HEK293 (cell line): ENCODE results near the gene INO80.

Experiments
- CTCF ChIA-PET: fragments of 350-600 bp; formaldehyde crosslinking; extraction: SDS; loops from one replicate; lab custom pipeline; 2021; ENCODE audit warnings: antibody characterized with exemption; lab: Yijun Ruan, JAX
- POLR2A ChIA-PET: fragments of 300-600 bp; formaldehyde crosslinking; extraction: SDS; loops from one replicate; lab custom pipeline; 2020; ENCODE audit warnings: antibody characterized with exemption, inconsistent platforms; lab: Yijun Ruan, JAX
- H3K27ac ChIP-seq: fragments of 200-500 bp; sonication (Bioruptor generic); 2 replicates; pipeline ENCODE4 v1.5.1; 2014; ENCODE audit warnings: low read depth, low read length, control low read depth, inconsistent platforms; ENCODE audit errors: extremely low read depth
- H3K36me3 ChIP-seq, 2 experiments: fragments of 200-500 bp in 1 of 2; sonication (Bioruptor generic) in 1 of 2; 1 replicate in 1 of 2; 2 replicates in 1 of 2; pipeline ENCODE4 v1.5.1; 2014 to 2017; ENCODE audit warnings: inconsistent platforms in 2 of 2, low read length in 2 of 2; ENCODE audit not compliant: control insufficient read depth in 2 of 2, insufficient read depth in 1 of 2
- H3K4me1 ChIP-seq: fragments of 200-500 bp; sonication (Bioruptor generic); 2 replicates; pipeline ENCODE4 v1.5.1; 2014; ENCODE audit warnings: mild to moderate bottlenecking, low read length, inconsistent platforms; ENCODE audit not compliant: control insufficient read depth, insufficient read depth
- H3K4me3 ChIP-seq: 2 replicates; pipeline ENCODE4 v1.5.1; 2011; ENCODE audit warnings: low read depth, mild to moderate bottlenecking, control low read depth, low read length, moderate library complexity
- H3K9me3 ChIP-seq: fragments of 200-500 bp; sonication (Bioruptor generic); 2 replicates; pipeline ENCODE4 v1.5.1; 2014; ENCODE audit warnings: low read depth, low read length, inconsistent platforms; ENCODE audit not compliant: control insufficient read depth, insufficient read depth
- GLI2 ChIP-seq: fragments of 450-650 bp; formaldehyde crosslinking; IDR thresholded peaks from 2 replicates; pipeline ENCODE4; 2017; ENCODE audit warnings: missing biosample characterization, missing genetic modification characterization, low read depth, borderline replicate concordance
- ZBTB20 ChIP-seq: fragments of 450-650 bp; formaldehyde crosslinking; IDR thresholded peaks from 2 replicates; pipeline ENCODE4 v1.5.1; 2016; ENCODE audit warnings: missing biosample characterization, missing genetic modification characterization
- ZFP3 ChIP-seq: fragments of 450-650 bp; formaldehyde crosslinking; IDR thresholded peaks from 2 replicates; pipeline ENCODE4 v1.5.1; 2016; ENCODE audit warnings: low read depth, missing biosample characterization, missing genetic modification characterization
- ZNF121 ChIP-seq: fragments of 450-650 bp; formaldehyde crosslinking; IDR thresholded peaks from 2 replicates; pipeline ENCODE4 v1.5.1; 2016; ENCODE audit warnings: missing biosample characterization, missing genetic modification characterization
- ZNF302 ChIP-seq: fragments of 450-650 bp; formaldehyde crosslinking; IDR thresholded peaks from 2 replicates; pipeline ENCODE4 v1.5.1; 2016; ENCODE audit warnings: missing biosample characterization, missing genetic modification characterization, low read depth
- ZNF354C ChIP-seq: fragments of 450-650 bp; formaldehyde crosslinking; IDR thresholded peaks from 2 replicates; pipeline ENCODE4 v1.5.1; 2016; ENCODE audit warnings: missing biosample characterization, missing genetic modification characterization, low read depth, borderline replicate concordance
- ZNF426 ChIP-seq: fragments of 450-650 bp; formaldehyde crosslinking; IDR thresholded peaks from 2 replicates; pipeline ENCODE4 v1.5.1; 2017; ENCODE audit warnings: missing biosample characterization, missing genetic modification characterization, mild to moderate bottlenecking, inconsistent platforms, moderate library complexity
- ZNF530 ChIP-seq: fragments of 450-650 bp; formaldehyde crosslinking; IDR thresholded peaks from 2 replicates; pipeline ENCODE4 v1.5.1; 2016; ENCODE audit warnings: low read depth, missing biosample characterization, missing genetic modification characterization
- ZNF623 ChIP-seq: fragments of 450-650 bp; formaldehyde crosslinking; IDR thresholded peaks from 2 replicates; pipeline ENCODE4 v1.5.1; 2016; ENCODE audit warnings: missing biosample characterization, missing genetic modification characterization
- ZNF658 ChIP-seq: fragments of 450-650 bp; formaldehyde crosslinking; IDR thresholded peaks from 2 replicates; pipeline ENCODE4; 2016; ENCODE audit warnings: missing biosample characterization, missing genetic modification characterization
- ZXDB ChIP-seq: fragments of 450-650 bp; formaldehyde crosslinking; IDR thresholded peaks from 2 replicates; pipeline ENCODE4 v1.5.1; 2016; ENCODE audit warnings: missing biosample characterization, missing genetic modification characterization
- TF ChIP-seq, protein P1 (sequence below): fragments of 450-650 bp; formaldehyde crosslinking; IDR thresholded peaks from 2 replicates; pipeline ENCODE4 v1.5.1; 2016; ENCODE audit warnings: missing biosample characterization, missing genetic modification characterization
- TF ChIP-seq, protein P2 (sequence below): fragments of 450-650 bp; formaldehyde crosslinking; IDR thresholded peaks from 2 replicates; pipeline ENCODE4 v1.5.1; 2016; ENCODE audit warnings: missing biosample characterization, missing genetic modification characterization, low read depth
- TF ChIP-seq, protein P3 (sequence below): fragments of 450-650 bp; formaldehyde crosslinking; IDR thresholded peaks from 2 replicates; pipeline ENCODE4 v1.5.1; 2016; ENCODE audit warnings: missing biosample characterization, missing genetic modification characterization
- TF ChIP-seq, protein P4 (sequence below): fragments of 450-650 bp; formaldehyde crosslinking; IDR thresholded peaks from 2 replicates; pipeline ENCODE4 v1.5.1; 2017; ENCODE audit warnings: missing biosample characterization, missing genetic modification characterization
- TF ChIP-seq, protein P5 (sequence below): fragments of 450-650 bp; formaldehyde crosslinking; IDR thresholded peaks from 2 replicates; pipeline ENCODE4 v1.5.1; 2016; ENCODE audit warnings: missing biosample characterization, missing genetic modification characterization
- TF ChIP-seq, protein P6 (sequence below): fragments of 450-650 bp; formaldehyde crosslinking; conservative IDR thresholded peaks from 2 replicates; pipeline ENCODE4 v1.5.1; 2016; ENCODE audit warnings: low read depth, missing biosample characterization, missing genetic modification characterization
- TF ChIP-seq, protein P7 (sequence below): fragments of 450-650 bp; formaldehyde crosslinking; IDR thresholded peaks from 2 replicates; pipeline ENCODE4 v1.5.1; 2016; ENCODE audit warnings: missing biosample characterization, missing genetic modification characterization
- TF ChIP-seq, protein P8 (sequence below): fragments of 450-650 bp; formaldehyde crosslinking; IDR thresholded peaks from 2 replicates; pipeline ENCODE4 v1.5.1; 2016; ENCODE audit warnings: missing biosample characterization, missing genetic modification characterization

Gene INO80

DNA sequence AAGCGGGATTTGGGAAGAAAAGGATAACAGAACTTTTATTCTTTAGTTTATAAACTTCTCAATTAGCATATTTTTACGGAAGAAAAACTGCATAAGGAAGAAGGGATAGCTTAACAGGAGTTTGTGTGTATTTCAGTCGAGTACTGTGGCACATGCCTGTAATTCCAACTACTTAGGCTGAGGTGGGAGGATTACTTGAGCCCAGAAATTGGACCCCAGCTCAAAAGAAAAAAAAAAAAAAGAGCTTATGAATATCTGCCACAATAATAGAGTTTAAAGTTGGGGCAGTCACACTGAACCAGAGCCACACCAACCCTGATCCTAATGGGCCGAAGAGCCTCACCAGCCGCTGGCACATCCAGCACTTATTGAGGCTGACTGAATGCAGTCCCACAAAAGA lies 131.7 kb downstream of the INO80 start (continued):
- no peak for TF ChIP-seq ZNF530 (tag by site-specific recombination)

DNA sequence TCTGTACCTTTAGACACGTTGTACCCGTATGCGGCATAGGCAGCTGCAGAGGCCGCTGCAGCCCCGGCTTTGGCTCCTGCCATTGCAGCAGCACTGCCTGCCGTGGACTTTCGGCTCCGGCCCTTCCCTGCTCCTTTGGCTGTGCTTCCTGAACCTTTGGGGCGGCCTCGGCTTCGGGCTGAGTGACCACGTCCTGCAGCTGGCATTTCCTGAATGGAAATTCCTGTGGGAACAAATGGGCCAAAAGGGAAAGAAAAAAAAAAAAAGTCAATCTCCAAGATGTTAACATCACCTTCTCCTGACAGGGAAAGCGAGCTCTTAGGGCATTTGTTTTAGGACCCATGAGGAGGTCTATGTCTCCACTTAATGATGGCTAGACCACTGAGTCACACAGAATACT lies 133.2 kb downstream of the INO80 start:
- Histone ChIP-seq H3K36me3 (peaks cover 8 to 100% of the 10 kb centered on the region in 2 experiments), H3K4me3 (no peak overlapping the region), H3K9me3 (no peaks in the 10 kb centered on the region), H3K4me1 (no peaks in the 10 kb centered on the region), H3K27ac (no peak overlapping the region)
- TF ChIP-seq, protein P1, sequence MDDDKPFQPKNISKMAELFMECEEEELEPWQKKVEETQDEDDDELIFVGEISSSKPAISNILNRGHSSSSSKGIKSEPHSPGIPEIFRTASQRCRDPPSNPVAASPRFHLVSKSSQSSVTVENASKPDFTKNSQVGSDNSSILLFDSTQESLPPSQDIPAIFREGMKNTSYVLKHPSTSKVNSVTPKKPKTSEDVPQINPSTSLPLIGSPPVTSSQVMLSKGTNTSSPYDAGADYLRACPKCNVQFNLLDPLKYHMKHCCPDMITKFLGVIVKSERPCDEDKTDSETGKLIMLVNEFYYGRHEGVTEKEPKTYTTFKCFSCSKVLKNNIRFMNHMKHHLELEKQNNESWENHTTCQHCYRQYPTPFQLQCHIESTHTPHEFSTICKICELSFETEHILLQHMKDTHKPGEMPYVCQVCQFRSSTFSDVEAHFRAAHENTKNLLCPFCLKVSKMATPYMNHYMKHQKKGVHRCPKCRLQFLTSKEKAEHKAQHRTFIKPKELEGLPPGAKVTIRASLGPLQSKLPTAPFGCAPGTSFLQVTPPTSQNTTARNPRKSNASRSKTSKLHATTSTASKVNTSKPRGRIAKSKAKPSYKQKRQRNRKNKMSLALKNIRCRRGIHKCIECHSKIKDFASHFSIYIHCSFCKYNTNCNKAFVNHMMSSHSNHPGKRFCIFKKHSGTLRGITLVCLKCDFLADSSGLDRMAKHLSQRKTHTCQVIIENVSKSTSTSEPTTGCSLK, result no peak
- TF ChIP-seq ZNF121 (tag by site-specific recombination) (no peak), ZNF623 (tag by site-specific recombination) (no peak), GLI2 (tag by site-specific recombination) (no peak), ZNF426 (tag by site-specific recombination) (no peak), ZBTB20 (no peak), ZFP3 (no peak), ZNF658 (no peak), ZNF354C (tag by site-specific recombination) (no peak), ZNF302 (no peak), ZXDB (tag by site-specific recombination) (no peak)
- TF ChIP-seq, protein P2, sequence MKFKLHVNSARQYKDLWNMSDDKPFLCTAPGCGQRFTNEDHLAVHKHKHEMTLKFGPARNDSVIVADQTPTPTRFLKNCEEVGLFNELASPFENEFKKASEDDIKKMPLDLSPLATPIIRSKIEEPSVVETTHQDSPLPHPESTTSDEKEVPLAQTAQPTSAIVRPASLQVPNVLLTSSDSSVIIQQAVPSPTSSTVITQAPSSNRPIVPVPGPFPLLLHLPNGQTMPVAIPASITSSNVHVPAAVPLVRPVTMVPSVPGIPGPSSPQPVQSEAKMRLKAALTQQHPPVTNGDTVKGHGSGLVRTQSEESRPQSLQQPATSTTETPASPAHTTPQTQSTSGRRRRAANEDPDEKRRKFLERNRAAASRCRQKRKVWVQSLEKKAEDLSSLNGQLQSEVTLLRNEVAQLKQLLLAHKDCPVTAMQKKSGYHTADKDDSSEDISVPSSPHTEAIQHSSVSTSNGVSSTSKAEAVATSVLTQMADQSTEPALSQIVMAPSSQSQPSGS (tag by site-specific recombination), result no peak
- TF ChIP-seq, protein P3, sequence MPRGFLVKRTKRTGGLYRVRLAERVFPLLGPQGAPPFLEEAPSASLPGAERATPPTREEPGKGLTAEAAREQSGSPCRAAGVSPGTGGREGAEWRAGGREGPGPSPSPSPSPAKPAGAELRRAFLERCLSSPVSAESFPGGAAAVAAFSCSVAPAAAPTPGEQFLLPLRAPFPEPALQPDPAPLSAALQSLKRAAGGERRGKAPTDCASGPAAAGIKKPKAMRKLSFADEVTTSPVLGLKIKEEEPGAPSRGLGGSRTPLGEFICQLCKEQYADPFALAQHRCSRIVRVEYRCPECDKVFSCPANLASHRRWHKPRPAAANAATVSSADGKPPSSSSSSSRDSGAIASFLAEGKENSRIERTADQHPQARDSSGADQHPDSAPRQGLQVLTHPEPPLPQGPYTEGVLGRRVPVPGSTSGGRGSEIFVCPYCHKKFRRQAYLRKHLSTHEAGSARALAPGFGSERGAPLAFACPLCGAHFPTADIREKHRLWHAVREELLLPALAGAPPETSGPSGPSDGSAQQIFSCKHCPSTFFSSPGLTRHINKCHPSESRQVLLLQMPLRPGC (tag by site-specific recombination), result no peak
- TF ChIP-seq, protein P4, sequence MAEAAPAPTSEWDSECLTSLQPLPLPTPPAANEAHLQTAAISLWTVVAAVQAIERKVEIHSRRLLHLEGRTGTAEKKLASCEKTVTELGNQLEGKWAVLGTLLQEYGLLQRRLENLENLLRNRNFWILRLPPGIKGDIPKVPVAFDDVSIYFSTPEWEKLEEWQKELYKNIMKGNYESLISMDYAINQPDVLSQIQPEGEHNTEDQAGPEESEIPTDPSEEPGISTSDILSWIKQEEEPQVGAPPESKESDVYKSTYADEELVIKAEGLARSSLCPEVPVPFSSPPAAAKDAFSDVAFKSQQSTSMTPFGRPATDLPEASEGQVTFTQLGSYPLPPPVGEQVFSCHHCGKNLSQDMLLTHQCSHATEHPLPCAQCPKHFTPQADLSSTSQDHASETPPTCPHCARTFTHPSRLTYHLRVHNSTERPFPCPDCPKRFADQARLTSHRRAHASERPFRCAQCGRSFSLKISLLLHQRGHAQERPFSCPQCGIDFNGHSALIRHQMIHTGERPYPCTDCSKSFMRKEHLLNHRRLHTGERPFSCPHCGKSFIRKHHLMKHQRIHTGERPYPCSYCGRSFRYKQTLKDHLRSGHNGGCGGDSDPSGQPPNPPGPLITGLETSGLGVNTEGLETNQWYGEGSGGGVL, result no peak
- TF ChIP-seq, protein P5, sequence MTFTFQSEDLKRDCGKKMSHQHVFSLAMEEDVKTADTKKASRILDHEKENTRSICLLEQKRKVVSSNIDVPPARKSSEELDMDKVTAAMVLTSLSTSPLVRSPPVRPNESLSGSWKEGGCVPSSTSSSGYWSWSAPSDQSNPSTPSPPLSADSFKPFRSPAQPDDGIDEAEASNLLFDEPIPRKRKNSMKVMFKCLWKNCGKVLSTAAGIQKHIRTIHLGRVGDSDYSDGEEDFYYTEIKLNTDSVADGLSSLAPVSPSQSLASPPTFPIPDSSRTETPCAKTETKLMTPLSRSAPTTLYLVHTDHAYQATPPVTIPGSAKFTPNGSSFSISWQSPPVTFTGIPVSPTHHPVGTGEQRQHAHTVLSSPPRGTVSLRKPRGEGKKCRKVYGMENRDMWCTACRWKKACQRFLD (tag by site-specific recombination), result no peak
- TF ChIP-seq, protein P6, sequence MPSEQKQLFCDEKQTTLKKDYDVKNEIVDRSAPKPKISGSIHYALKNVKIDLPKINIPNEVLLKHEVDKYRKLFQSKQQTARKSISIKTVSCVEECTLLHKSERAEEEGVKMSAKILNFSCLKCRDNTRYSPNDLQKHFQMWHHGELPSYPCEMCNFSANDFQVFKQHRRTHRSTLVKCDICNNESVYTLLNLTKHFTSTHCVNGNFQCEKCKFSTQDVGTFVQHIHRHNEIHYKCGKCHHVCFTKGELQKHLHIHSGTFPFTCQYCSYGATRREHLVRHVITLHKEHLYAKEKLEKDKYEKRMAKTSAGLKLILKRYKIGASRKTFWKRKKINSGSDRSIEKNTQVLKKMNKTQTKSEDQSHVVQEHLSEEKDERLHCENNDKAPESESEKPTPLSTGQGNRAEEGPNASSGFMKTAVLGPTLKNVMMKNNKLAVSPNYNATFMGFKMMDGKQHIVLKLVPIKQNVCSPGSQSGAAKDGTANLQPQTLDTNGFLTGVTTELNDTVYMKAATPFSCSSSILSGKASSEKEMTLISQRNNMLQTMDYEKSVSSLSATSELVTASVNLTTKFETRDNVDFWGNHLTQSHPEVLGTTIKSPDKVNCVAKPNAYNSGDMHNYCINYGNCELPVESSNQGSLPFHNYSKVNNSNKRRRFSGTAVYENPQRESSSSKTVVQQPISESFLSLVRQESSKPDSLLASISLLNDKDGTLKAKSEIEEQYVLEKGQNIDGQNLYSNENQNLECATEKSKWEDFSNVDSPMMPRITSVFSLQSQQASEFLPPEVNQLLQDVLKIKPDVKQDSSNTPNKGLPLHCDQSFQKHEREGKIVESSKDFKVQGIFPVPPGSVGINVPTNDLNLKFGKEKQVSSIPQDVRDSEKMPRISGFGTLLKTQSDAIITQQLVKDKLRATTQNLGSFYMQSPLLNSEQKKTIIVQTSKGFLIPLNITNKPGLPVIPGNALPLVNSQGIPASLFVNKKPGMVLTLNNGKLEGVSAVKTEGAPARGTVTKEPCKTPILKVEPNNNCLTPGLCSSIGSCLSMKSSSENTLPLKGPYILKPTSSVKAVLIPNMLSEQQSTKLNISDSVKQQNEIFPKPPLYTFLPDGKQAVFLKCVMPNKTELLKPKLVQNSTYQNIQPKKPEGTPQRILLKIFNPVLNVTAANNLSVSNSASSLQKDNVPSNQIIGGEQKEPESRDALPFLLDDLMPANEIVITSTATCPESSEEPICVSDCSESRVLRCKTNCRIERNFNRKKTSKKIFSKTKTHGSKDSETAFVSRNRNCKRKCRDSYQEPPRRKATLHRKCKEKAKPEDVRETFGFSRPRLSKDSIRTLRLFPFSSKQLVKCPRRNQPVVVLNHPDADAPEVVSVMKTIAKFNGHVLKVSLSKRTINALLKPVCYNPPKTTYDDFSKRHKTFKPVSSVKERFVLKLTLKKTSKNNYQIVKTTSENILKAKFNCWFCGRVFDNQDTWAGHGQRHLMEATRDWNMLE (tag by site-specific recombination), result no peak
- TF ChIP-seq, protein P7, sequence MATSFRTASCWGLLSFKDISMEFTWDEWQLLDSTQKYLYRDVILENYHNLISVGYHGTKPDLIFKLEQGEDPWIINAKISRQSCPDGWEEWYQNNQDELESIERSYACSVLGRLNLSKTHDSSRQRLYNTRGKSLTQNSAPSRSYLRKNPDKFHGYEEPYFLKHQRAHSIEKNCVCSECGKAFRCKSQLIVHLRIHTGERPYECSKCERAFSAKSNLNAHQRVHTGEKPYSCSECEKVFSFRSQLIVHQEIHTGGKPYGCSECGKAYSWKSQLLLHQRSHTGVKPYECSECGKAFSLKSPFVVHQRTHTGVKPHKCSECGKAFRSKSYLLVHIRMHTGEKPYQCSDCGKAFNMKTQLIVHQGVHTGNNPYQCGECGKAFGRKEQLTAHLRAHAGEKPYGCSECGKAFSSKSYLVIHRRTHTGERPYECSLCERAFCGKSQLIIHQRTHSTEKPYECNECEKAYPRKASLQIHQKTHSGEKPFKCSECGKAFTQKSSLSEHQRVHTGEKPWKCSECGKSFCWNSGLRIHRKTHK (tag by site-specific recombination), result no peak
- TF ChIP-seq, protein P8, sequence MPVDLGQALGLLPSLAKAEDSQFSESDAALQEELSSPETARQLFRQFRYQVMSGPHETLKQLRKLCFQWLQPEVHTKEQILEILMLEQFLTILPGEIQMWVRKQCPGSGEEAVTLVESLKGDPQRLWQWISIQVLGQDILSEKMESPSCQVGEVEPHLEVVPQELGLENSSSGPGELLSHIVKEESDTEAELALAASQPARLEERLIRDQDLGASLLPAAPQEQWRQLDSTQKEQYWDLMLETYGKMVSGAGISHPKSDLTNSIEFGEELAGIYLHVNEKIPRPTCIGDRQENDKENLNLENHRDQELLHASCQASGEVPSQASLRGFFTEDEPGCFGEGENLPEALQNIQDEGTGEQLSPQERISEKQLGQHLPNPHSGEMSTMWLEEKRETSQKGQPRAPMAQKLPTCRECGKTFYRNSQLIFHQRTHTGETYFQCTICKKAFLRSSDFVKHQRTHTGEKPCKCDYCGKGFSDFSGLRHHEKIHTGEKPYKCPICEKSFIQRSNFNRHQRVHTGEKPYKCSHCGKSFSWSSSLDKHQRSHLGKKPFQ (tag by site-specific recombination), result no peak
- POLR2A ChIA-PET, result no interaction called here
- CTCF ChIA-PET, result no interaction called here
